ENCODE measurements around the gene DAAM1. TPM values are rescaled to one million over a fixed set of nuclear protein-coding genes. Genes with fewer than 3 reads are reported as not detected.

DAAM1 gene
- polyA plus RNA-seq, 1 donor from 2014 or later = 161 TPM

DNA sequence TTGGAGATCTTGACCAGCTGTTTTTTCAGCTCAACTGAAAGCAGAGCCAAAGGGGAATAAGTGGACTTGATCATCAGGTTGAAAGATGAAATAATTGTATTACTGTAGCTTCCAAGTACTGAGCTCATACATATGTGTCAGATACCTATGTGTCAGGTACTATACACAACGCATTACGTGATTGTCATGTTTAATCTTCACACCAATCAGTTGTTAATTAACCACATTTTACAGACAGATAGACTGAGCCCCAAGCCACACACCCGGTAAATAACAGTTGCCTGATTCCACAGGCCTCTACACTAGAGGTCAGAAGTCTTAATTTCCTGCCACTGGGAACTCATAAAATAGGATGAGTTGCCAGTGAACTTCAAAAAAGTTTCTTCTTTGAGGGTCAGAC, 148.2 kb downstream of the DAAM1 start:
- H3K36me3 ChIP-seq (ENCODE audit: insufficient read depth, low read length) = peaks cover 38% of the 10 kb centered on the region
- H3K27ac ChIP-seq (ENCODE audit: low read length) = no peak overlapping the region
- H3K9me2 ChIP-seq (ENCODE audit: insufficient read depth, low read length) = no peaks in the 10 kb centered on the region
- H3K4me3 ChIP-seq (ENCODE audit: low read length) = no peak overlapping the region
- H3K27me3 ChIP-seq (ENCODE audit: insufficient read depth, low read depth, low read length) = no peaks in the 10 kb centered on the region
- H4K20me1 ChIP-seq (ENCODE audit: insufficient read depth) = no peaks in the 10 kb centered on the region
- no peak overlapping the region for H3K4me2 ChIP-seq (ENCODE audit: low read length)
- no peaks in the 10 kb centered on the region for H3F3A ChIP-seq (ENCODE audit: insufficient read depth, low read length, poor library complexity, severe bottlenecking)
- TF ChIP-seq MXI1 (conservative IDR thresholded peaks at IDR 0.05; ENCODE audit: poor library complexity, severe bottlenecking) = no peak
- no peak overlapping the region for H2AFZ ChIP-seq (ENCODE audit: low read depth, low read length)
- H3K9ac ChIP-seq (ENCODE audit: low read length) = no peak overlapping the region
- H3K79me2 ChIP-seq (replicated peaks; ENCODE audit: insufficient read depth, low read length) = no peaks in the 10 kb centered on the region
- no peaks in the 10 kb centered on the region for H3K9me3 ChIP-seq (ENCODE audit: low read length)

GRCh38 chr14:59337141-59337611, 148.7 kb downstream of the DAAM1 start:
- Histone ChIP-seq H3K9me2 (ENCODE audit: insufficient read depth, low read length) (no peaks in the 10 kb centered on the region), H3K4me3 (ENCODE audit: low read length) (no peak overlapping the region), H3K79me2 (replicated peaks; ENCODE audit: insufficient read depth, low read length) (no peaks in the 10 kb centered on the region), H4K20me1 (ENCODE audit: insufficient read depth) (no peaks in the 10 kb centered on the region), H3K36me3 (ENCODE audit: insufficient read depth, low read length) (peaks cover 35% of the 10 kb centered on the region), H3K27me3 (ENCODE audit: insufficient read depth, low read depth, low read length) (no peaks in the 10 kb centered on the region), H3K9ac (ENCODE audit: low read length) (no peak overlapping the region), H3K4me2 (ENCODE audit: low read length) (no peak overlapping the region), H3F3A (ENCODE audit: insufficient read depth, low read length, poor library complexity, severe bottlenecking) (no peaks in the 10 kb centered on the region), H3K9me3 (ENCODE audit: low read length) (no peaks in the 10 kb centered on the region), H3K27ac (ENCODE audit: low read length) (no peak overlapping the region), H2AFZ (ENCODE audit: low read depth, low read length) (no peak overlapping the region)
- TF ChIP-seq, protein P1, sequence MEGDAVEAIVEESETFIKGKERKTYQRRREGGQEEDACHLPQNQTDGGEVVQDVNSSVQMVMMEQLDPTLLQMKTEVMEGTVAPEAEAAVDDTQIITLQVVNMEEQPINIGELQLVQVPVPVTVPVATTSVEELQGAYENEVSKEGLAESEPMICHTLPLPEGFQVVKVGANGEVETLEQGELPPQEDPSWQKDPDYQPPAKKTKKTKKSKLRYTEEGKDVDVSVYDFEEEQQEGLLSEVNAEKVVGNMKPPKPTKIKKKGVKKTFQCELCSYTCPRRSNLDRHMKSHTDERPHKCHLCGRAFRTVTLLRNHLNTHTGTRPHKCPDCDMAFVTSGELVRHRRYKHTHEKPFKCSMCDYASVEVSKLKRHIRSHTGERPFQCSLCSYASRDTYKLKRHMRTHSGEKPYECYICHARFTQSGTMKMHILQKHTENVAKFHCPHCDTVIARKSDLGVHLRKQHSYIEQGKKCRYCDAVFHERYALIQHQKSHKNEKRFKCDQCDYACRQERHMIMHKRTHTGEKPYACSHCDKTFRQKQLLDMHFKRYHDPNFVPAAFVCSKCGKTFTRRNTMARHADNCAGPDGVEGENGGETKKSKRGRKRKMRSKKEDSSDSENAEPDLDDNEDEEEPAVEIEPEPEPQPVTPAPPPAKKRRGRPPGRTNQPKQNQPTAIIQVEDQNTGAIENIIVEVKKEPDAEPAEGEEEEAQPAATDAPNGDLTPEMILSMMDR (IDR thresholded peaks at IDR 0.05; ENCODE audit: poor library complexity, severe bottlenecking) = no peak
- TF ChIP-seq MXI1 (conservative IDR thresholded peaks at IDR 0.05; ENCODE audit: poor library complexity, severe bottlenecking) = no peak
- no peak for TF ChIP-seq TAF1 (IDR thresholded peaks at IDR 0.05; ENCODE audit: low read depth)
- TF ChIP-seq RAD21 (conservative IDR thresholded peaks at IDR 0.05) = no peak
- no peak for TF ChIP-seq POLR2AphosphoS5 (IDR thresholded peaks at IDR 0.05)
- no peak for TF ChIP-seq EZH2 (IDR thresholded peaks at IDR 0.05; ENCODE audit: borderline replicate concordance, insufficient read depth, low read length, poor library complexity, severe bottlenecking)
- TF ChIP-seq EP300 (conservative IDR thresholded peaks at IDR 0.05; ENCODE audit: poor library complexity, severe bottlenecking) = no peak

GRCh38 chr14:59338761-59339160, 150.3 kb downstream of the DAAM1 start:
- Histone ChIP-seq H3K9ac (ENCODE audit: low read length) (no peak overlapping the region), H3F3A (ENCODE audit: insufficient read depth, low read length, poor library complexity, severe bottlenecking) (no peaks in the 10 kb centered on the region), H2AFZ (ENCODE audit: low read depth, low read length) (no peak overlapping the region), H3K27me3 (ENCODE audit: insufficient read depth, low read depth, low read length) (no peaks in the 10 kb centered on the region), H3K36me3 (ENCODE audit: insufficient read depth, low read length) (peaks cover 35% of the 10 kb centered on the region), H4K20me1 (ENCODE audit: insufficient read depth) (no peaks in the 10 kb centered on the region), H3K4me2 (ENCODE audit: low read length) (no peak overlapping the region), H3K79me2 (replicated peaks; ENCODE audit: insufficient read depth, low read length) (no peaks in the 10 kb centered on the region), H3K9me2 (ENCODE audit: insufficient read depth, low read length) (no peaks in the 10 kb centered on the region), H3K27ac (ENCODE audit: low read length) (no peak overlapping the region), H3K4me3 (ENCODE audit: low read length) (no peak overlapping the region), H3K9me3 (ENCODE audit: low read length) (no peaks in the 10 kb centered on the region)
- no peak for TF ChIP-seq SMC3 (conservative IDR thresholded peaks at IDR 0.05; ENCODE audit: poor library complexity)
- TF ChIP-seq RAD21 (conservative IDR thresholded peaks at IDR 0.05) = no peak
- TF ChIP-seq MXI1 (conservative IDR thresholded peaks at IDR 0.05; ENCODE audit: poor library complexity, severe bottlenecking) = no peak
- TF ChIP-seq EZH2 (IDR thresholded peaks at IDR 0.05; ENCODE audit: borderline replicate concordance, insufficient read depth, low read length, poor library complexity, severe bottlenecking) = no peak
- TF ChIP-seq EP300 (conservative IDR thresholded peaks at IDR 0.05; ENCODE audit: poor library complexity, severe bottlenecking) = no peak
- TF ChIP-seq, protein P1 (IDR thresholded peaks at IDR 0.05; ENCODE audit: poor library complexity, severe bottlenecking) = no peak
- TF ChIP-seq TAF1 (IDR thresholded peaks at IDR 0.05; ENCODE audit: low read depth) = no peak
- TF ChIP-seq REST (IDR thresholded peaks at IDR 0.05; ENCODE audit: borderline replicate concordance) = no peak
- TF ChIP-seq POLR2AphosphoS5 (IDR thresholded peaks at IDR 0.05) = no peak

Measured in neural cell (in vitro differentiated cells).